Measurements from ENCODE around the gene BANF2. TPM values are rescaled to one million over a fixed set of nuclear protein-coding genes. Genes with fewer than 3 reads are reported as not detected.

BANF2 gene
- total RNA-seq, 1 experiment from 2014 or later: not detected

- Histone ChIP-seq H4K20me1 (ENCODE audit: insufficient read depth) (no peaks in the 10 kb centered on the region), H3K9ac (ENCODE audit: low read length) (no peak overlapping the region), H3K79me2 (ENCODE audit: insufficient read depth, low read length) (no peaks in the 10 kb centered on the region), H3K9me3 (ENCODE audit: control insufficient read depth in 1 of 2, insufficient read depth in 1 of 2, low read depth in 1 of 2, low read length in 2 of 2) (no peaks in the 10 kb centered on the region), H3K4me1 (ENCODE audit: control insufficient read depth in 1 of 2, insufficient read depth in 2 of 2, low read length in 2 of 2) (no peaks in the 10 kb centered on the region), H3K9me2 (ENCODE audit: insufficient read depth) (no peaks in the 10 kb centered on the region), H3K4me2 (ENCODE audit: low read length) (no peak overlapping the region), H2AFZ (ENCODE audit: low read depth, low read length, poor library complexity, severe bottlenecking) (no peak overlapping the region), H3K27ac (ENCODE audit: low read depth, low read length) (no peak overlapping the region), H3K27me3 (ENCODE audit: insufficient read depth, low read length) (no peaks in the 10 kb centered on the region), H3K36me3 (ENCODE audit: control insufficient read depth in 1 of 2, insufficient read depth in 2 of 2, low read length in 2 of 2) (no peaks in the 10 kb centered on the region), H3K4me3 (replicated peaks in 1 of 2; ENCODE audit: low read depth in 1 of 2, low read length in 2 of 2) (no peak overlapping the region)
- RAD21 ChIA-PET (ENCODE audit: low non-redundant PET in 1 of 2, low total read pairs in 2 of 2, uncharacterized antibody in 2 of 2, unreplicated experiment in 2 of 2): no interaction called here
- no peak for DNase-seq (ENCODE audit: low read depth, low spot score)
- TF ChIP-seq EZH2 (IDR thresholded peaks at IDR 0.05) (no peak), ZBTB33 (IDR thresholded peaks at IDR 0.05; ENCODE audit: extremely low read depth, insufficient replicate concordance, low read length) (no peak), CEBPB (IDR thresholded peaks at IDR 0.05; ENCODE audit: low read depth) (no peak), CBX3 (IDR thresholded peaks at IDR 0.05; ENCODE audit: low read depth) (no peak), POLR2A (IDR thresholded peaks at IDR 0.05; ENCODE audit: borderline replicate concordance, extremely low read depth, insufficient read depth, insufficient read length) (no peak), POLR2AphosphoS5 (IDR thresholded peaks at IDR 0.05; ENCODE audit: low read depth, low read length) (no peak), SRF (IDR thresholded peaks at IDR 0.05; ENCODE audit: low read depth) (no peak), FOSL1 (IDR thresholded peaks at IDR 0.05; ENCODE audit: low read depth) (no peak), EZH2phosphoT487 (IDR thresholded peaks at IDR 0.05; ENCODE audit: borderline replicate concordance) (no peak)
- TF ChIP-seq, protein P1, sequence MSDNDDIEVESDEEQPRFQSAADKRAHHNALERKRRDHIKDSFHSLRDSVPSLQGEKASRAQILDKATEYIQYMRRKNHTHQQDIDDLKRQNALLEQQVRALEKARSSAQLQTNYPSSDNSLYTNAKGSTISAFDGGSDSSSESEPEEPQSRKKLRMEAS (IDR thresholded peaks at IDR 0.05): no peak
- TF ChIP-seq, protein P2, sequence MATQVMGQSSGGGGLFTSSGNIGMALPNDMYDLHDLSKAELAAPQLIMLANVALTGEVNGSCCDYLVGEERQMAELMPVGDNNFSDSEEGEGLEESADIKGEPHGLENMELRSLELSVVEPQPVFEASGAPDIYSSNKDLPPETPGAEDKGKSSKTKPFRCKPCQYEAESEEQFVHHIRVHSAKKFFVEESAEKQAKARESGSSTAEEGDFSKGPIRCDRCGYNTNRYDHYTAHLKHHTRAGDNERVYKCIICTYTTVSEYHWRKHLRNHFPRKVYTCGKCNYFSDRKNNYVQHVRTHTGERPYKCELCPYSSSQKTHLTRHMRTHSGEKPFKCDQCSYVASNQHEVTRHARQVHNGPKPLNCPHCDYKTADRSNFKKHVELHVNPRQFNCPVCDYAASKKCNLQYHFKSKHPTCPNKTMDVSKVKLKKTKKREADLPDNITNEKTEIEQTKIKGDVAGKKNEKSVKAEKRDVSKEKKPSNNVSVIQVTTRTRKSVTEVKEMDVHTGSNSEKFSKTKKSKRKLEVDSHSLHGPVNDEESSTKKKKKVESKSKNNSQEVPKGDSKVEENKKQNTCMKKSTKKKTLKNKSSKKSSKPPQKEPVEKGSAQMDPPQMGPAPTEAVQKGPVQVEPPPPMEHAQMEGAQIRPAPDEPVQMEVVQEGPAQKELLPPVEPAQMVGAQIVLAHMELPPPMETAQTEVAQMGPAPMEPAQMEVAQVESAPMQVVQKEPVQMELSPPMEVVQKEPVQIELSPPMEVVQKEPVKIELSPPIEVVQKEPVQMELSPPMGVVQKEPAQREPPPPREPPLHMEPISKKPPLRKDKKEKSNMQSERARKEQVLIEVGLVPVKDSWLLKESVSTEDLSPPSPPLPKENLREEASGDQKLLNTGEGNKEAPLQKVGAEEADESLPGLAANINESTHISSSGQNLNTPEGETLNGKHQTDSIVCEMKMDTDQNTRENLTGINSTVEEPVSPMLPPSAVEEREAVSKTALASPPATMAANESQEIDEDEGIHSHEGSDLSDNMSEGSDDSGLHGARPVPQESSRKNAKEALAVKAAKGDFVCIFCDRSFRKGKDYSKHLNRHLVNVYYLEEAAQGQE (IDR thresholded peaks at IDR 0.05; ENCODE audit: low read depth): no peak
- TF ChIP-seq, protein P3, sequence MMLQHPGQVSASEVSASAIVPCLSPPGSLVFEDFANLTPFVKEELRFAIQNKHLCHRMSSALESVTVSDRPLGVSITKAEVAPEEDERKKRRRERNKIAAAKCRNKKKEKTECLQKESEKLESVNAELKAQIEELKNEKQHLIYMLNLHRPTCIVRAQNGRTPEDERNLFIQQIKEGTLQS (IDR thresholded peaks at IDR 0.05): no peak
- ATAC-seq: no peak
- intact Hi-C loops (cut with micrococcal nuclease): no loop called here
- CTCF ChIA-PET: no interaction called here
- no TSS peak for BruUV-seq (replicated peaks)
- POLR2A ChIA-PET: no interaction called here
These were observed 30.3 kb downstream of the BANF2 start for GRCh38 chr20:17730071-17730470.

All from HCT116 (cell line).